SK-N-MC (cell line): ENCODE data around the gene SEMA3C.

Experiments used
- DNase-seq: peaks from one replicate; pipeline ENCODE4 v3.0.0-alpha.2; 2011; ENCODE audit warnings: low read depth, low spot score
- H3K27ac ChIP-seq: fragments of 200-600 bp; sonication (generic); 2 replicates; pipeline ENCODE4 v1.5.1; 2016; ENCODE audit warnings: mixed run types
- H3K36me3 ChIP-seq: fragments of 200-600 bp; sonication (generic); 2 replicates; pipeline ENCODE4 v1.6.1; 2017; ENCODE audit warnings: antibody characterized with exemption, low read length, mixed read lengths; ENCODE audit not compliant: insufficient read depth
- H3K4me3 ChIP-seq: fragments of 200-600 bp; sonication (generic); 2 replicates; pipeline ENCODE4 v1.5.1; 2016
- H3K9ac ChIP-seq: fragments of 200-600 bp; sonication (generic); 2 replicates; pipeline ENCODE4 v1.8.0; 2017; ENCODE audit warnings: mixed run types, mixed read lengths; ENCODE audit not compliant: insufficient read length
- H3K9me3 ChIP-seq: fragments of 200-600 bp; sonication (generic); 2 replicates; pipeline ENCODE4 v1.6.1; 2017; ENCODE audit warnings: low read depth, mild to moderate bottlenecking, antibody characterized with exemption, low read length, moderate library complexity, mixed read lengths
- EZH2 ChIP-seq: fragments of 200-600 bp; sonication (generic); IDR thresholded peaks from one replicate; pipeline ENCODE4 v1.6.1; 2017; ENCODE audit warnings: antibody characterized with exemption
- FOXP2 ChIP-seq: optimal IDR thresholded peaks from 2 replicates; pipeline ENCODE3; 2011; ENCODE audit warnings: mild to moderate bottlenecking, moderate library complexity; ENCODE audit not compliant: insufficient read depth; ENCODE audit errors: extremely low read length, control extremely low read depth
- POLR2AphosphoS5 ChIP-seq: IDR thresholded peaks from 2 replicates; pipeline ENCODE4 v1.6.1; 2012; ENCODE audit warnings: mild to moderate bottlenecking, low read depth, low read length, borderline replicate concordance

Gene SEMA3C

DNA sequence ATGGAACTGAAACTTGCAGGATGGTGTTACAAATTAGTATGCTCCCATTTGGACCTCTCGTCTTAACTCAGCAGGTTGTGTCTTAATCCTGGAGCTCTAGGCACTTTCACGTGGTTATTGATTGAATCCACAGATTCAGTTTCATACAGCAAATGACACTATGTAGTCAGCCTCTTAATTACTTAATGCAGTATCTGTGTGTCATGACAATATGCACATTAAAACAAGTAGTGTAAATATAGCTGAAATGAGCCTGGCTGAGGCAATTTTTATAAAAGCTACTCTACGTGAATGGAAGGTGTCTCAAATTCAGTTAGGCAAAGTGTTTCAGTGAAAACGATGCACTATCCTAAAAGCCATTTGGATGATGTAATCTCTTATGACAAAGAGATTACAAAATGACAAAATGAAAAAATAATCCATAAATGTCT lies 193.7 kb downstream of the SEMA3C start:
- Histone ChIP-seq H3K27ac (no peak overlapping the region), H3K9ac (no peak overlapping the region), H3K9me3 (no peaks in the 10 kb centered on the region), H3K4me3 (no peak overlapping the region), H3K36me3 (no peaks in the 10 kb centered on the region)
- TF ChIP-seq FOXP2 = no peak
- no peak for TF ChIP-seq POLR2AphosphoS5
- TF ChIP-seq EZH2 = no peak
- no peak for DNase-seq

DNA sequence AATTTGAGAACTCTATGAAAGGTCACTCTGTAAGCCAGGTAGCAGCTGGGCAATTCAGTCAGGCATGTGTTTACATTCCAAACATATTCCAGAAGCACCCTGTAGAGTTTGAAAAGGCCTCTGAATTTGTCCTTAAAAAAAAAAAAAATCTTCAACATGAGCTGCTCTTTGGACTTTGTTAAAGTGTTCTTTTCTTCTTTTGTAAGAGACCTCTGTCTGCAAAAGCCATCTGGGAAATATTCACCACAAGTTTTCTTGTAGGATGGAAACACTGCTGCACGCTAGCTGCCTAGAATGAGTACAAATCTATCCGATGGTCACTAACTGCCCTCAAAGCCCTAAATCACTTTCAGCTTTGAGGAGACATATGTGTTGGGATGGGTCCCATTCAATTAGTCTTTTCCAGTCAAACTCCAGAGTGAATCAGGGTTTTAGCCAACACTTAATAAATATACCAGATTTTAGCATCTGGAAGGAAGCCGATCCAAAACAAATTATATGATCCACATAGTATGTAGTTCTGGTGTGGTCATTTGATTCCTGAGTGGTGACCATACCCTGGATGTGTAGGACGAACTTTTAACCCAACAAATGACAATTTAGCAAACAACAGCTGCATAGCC lies 194.5 kb downstream of the SEMA3C start:
- Histone ChIP-seq H3K9me3 (no peaks in the 10 kb centered on the region), H3K27ac (no peak overlapping the region), H3K4me3 (no peak overlapping the region), H3K9ac (no peak overlapping the region), H3K36me3 (no peaks in the 10 kb centered on the region)
- TF ChIP-seq EZH2 = no peak
- TF ChIP-seq POLR2AphosphoS5 = no peak
- no peak for TF ChIP-seq FOXP2
- no peak for DNase-seq

DNA sequence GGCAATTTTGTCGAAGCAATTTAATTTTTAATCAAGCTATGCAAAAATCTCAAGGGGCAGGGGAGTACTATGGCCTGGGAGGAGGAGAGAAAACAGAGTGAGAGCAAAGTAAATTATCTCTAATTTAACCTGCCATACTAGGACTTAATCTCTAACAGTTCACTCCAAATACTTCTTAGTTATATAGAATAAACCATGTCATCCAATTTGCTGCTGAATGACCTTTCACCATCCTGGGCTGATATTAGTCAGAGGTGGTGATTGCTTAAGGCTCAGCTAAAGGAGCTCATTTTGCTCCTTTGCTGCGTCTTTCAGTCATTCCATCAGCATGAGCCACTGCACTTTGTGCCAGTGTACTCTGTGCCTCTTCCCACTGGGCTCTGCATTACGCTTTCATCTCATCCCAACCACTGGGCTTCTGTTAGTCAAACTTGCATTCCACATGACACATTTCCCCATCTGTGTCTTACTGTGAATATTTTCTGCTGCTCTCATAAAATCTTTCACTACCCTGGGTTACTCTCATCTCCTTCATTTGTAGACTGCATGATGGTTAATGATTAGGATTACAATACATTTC lies 196.1 kb downstream of the SEMA3C start:
- no peak overlapping the region for H3K9ac ChIP-seq
- no peak for TF ChIP-seq POLR2AphosphoS5
- TF ChIP-seq EZH2 = no peak
- TF ChIP-seq FOXP2 = no peak
- peak overlapping the region; percentile 57; the same call in 1 of the 2 replicates for H3K27ac ChIP-seq
- H3K4me3 ChIP-seq = peak overlapping the region; percentile 69
- no peaks in the 10 kb centered on the region for H3K9me3 ChIP-seq
- DNase-seq = no peak
- H3K36me3 ChIP-seq = no peaks in the 10 kb centered on the region

DNA sequence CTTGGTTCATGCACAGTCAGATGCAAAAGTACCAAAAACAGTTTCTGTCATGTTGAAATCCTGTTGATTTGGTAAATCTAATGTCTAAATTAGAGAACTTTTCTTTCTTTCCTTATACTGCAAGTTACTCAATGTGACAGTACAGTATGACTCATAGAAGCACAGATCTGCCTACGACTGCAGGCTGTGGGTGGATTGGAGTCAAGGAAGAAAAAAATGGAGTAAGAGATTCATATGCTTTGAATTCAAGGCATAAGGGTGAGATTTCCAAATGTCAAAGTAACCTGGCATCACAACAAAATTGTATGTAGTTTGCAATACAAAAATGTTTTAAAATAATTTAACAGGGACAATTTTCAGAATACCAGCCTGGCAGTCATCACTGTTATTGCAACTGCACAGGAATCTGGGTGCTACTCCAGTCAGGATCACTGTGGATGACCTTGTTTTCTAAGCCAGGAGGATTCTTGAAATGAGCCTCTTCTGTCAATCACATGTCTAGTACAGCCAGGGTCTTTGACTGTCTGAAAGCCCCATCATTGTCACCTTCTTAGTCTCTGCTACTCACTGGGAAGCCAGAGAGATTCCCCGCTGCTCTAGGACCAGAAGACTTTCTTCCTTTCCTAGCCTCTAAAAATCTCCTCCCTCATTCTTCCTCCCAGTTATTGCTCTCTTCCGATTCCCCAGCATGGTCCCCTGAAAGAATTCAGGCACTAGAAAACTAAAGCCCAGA lies 196.8 kb downstream of the SEMA3C start:
- H3K4me3 ChIP-seq = peak overlapping the region; percentile 69
- no peaks in the 10 kb centered on the region for H3K9me3 ChIP-seq
- peak; percentile 76 for DNase-seq
- no peaks in the 10 kb centered on the region for H3K36me3 ChIP-seq
- peak overlapping the region; percentile 57; the same call in 1 of the 2 replicates for H3K27ac ChIP-seq
- no peak for TF ChIP-seq EZH2
- TF ChIP-seq FOXP2 = no peak
- TF ChIP-seq POLR2AphosphoS5 = no peak
- no peak overlapping the region for H3K9ac ChIP-seq

DNA sequence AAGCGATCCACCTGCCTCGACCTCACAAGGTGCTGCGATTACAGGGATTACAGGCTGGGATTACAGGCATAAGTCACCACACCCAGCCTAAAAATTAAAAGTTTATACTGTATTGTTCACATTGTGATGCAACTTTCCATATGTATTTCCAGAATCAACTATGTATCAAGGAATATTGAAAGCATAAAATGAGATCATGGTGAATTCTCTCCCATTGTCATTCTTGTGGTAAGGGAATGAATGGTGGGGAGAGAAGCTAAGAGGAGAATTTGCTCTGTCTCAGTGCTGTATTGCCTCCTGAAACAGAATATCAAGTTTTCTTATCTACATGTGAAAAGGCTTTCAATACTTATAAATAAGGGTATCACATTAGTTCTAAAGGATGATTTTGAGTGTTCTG lies 198.7 kb downstream of the SEMA3C start:
- Histone ChIP-seq H3K36me3 (no peaks in the 10 kb centered on the region), H3K9me3 (no peaks in the 10 kb centered on the region), H3K9ac (no peak overlapping the region), H3K4me3 (no peak overlapping the region), H3K27ac (no peak overlapping the region)
- no peak for DNase-seq
- TF ChIP-seq EZH2 (no peak), FOXP2 (no peak), POLR2AphosphoS5 (no peak)

DNA sequence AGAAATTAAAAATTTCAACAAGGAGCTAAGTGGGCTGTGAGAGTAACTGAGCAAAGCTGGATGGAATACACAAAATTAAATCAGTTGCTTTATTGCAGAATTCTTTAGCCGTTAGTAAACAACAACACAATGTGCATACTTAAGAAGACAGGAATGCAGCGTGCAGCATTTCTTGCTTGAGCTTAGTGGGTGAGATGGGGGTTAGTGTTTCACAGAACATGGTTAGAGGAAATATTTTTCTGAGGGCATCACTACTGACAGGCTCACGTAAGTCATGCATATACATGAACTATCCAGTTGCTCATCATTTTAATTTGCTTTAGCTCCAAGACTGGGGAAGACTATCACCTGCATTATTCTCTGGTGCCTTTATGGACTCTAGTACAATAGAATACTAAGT lies 199.6 kb downstream of the SEMA3C start:
- no peak for DNase-seq
- no peak overlapping the region for H3K27ac ChIP-seq

DNA sequence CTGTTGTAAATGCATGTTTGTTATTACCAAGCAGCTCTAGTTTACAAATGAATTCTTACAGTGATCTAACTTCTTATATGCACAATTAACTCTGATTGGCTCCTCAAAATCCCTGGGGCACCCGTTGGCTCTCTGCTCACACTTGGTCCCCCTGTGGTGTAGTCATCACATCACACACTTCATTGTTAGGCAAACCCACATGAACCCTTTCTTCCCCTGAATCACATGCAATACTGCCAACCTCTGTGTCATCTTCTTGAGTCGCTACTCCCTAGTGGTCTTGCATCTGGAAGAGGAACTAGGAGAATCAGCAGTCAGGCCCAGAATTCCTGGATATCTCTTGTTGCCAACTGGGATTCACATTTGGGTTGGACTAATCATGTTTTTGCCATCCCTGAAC lies 207.3 kb downstream of the SEMA3C start:
- Histone ChIP-seq H3K9me3 (no peaks in the 10 kb centered on the region), H3K36me3 (no peaks in the 10 kb centered on the region), H3K4me3 (no peak overlapping the region), H3K9ac (no peak overlapping the region), H3K27ac (no peak overlapping the region)
- DNase-seq = no peak
- no peak for TF ChIP-seq EZH2
- TF ChIP-seq FOXP2 = no peak
- no peak for TF ChIP-seq POLR2AphosphoS5

More for the DNA sequence above, 199.6 kb downstream of the SEMA3C start:
- H3K9me3 ChIP-seq = no peaks in the 10 kb centered on the region
- no peak for TF ChIP-seq FOXP2
- TF ChIP-seq EZH2 = no peak
- TF ChIP-seq POLR2AphosphoS5 = no peak
- H3K4me3 ChIP-seq = no peak overlapping the region
- no peak overlapping the region for H3K9ac ChIP-seq
- no peaks in the 10 kb centered on the region for H3K36me3 ChIP-seq

DNA sequence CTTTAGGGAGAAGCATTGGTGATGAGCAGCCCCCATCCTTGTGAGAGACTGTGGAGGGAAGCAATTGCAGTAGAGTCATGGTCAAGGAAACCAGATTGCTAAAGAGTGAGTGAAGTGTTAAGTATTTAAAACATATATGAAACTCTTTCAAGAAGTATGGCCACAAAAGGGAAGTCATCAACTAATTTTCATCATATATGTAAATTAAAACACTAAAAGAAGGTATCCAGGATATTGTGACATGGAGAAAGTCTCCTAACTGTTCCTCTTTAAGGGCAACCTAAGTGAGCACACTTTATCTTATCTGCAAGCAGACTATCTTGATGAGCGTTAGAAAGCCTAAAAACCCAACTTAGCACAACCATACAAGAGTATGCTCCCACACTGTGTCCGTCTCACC lies 210.7 kb downstream of the SEMA3C start:
- H3K36me3 ChIP-seq = no peaks in the 10 kb centered on the region
- H3K4me3 ChIP-seq = no peak overlapping the region
- no peak overlapping the region for H3K9ac ChIP-seq
- DNase-seq = no peak
- H3K27ac ChIP-seq = no peak overlapping the region
- no peak for TF ChIP-seq FOXP2
- no peak for TF ChIP-seq POLR2AphosphoS5
- TF ChIP-seq EZH2 = no peak
- no peaks in the 10 kb centered on the region for H3K9me3 ChIP-seq
